ENCODE measurements around the gene CLIC5.

- TF ChIP-seq, protein P1, sequence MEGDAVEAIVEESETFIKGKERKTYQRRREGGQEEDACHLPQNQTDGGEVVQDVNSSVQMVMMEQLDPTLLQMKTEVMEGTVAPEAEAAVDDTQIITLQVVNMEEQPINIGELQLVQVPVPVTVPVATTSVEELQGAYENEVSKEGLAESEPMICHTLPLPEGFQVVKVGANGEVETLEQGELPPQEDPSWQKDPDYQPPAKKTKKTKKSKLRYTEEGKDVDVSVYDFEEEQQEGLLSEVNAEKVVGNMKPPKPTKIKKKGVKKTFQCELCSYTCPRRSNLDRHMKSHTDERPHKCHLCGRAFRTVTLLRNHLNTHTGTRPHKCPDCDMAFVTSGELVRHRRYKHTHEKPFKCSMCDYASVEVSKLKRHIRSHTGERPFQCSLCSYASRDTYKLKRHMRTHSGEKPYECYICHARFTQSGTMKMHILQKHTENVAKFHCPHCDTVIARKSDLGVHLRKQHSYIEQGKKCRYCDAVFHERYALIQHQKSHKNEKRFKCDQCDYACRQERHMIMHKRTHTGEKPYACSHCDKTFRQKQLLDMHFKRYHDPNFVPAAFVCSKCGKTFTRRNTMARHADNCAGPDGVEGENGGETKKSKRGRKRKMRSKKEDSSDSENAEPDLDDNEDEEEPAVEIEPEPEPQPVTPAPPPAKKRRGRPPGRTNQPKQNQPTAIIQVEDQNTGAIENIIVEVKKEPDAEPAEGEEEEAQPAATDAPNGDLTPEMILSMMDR (IDR thresholded peaks at IDR 0.05): no peak
- no peak for TF ChIP-seq POLR2A (IDR thresholded peaks at IDR 0.05)
Measured at GRCh38 chr6:45900808-45901752, 114.6 kb downstream of the CLIC5 start.
